ENCODE results near the gene CADM1.

GRCh38 chr11:115199481-115200069, 304.6 kb downstream of the CADM1 start:
- TF ChIP-seq EGR1 (IDR thresholded peaks at IDR 0.05; ENCODE audit: low read depth), result no peak
- no peak for TF ChIP-seq SRF (IDR thresholded peaks at IDR 0.05; ENCODE audit: low read depth)
- no peak for TF ChIP-seq CTCF (IDR thresholded peaks at IDR 0.05 in 2 of 3, conservative IDR thresholded peaks at IDR 0.05 in 1 of 3; ENCODE audit: borderline replicate concordance in 1 of 3, insufficient read depth in 1 of 3, low read depth in 2 of 3, low read length in 2 of 3)
- no peak for TF ChIP-seq EZH2phosphoT487 (IDR thresholded peaks at IDR 0.05; ENCODE audit: borderline replicate concordance)
- no peak for TF ChIP-seq RAD21 (IDR thresholded peaks at IDR 0.05; ENCODE audit: low read depth)
- no peak for TF ChIP-seq POLR2A (IDR thresholded peaks at IDR 0.05; ENCODE audit: borderline replicate concordance, extremely low read depth, insufficient read depth, insufficient read length)

Data from HCT116 (cell line).